CD4-positive, alpha-beta T cell treated with Interleukin-21 for 1 hour (primary cell): Measurements from ENCODE around the gene CRISPLD2.
A peak's percentile ranks its signal among the peaks of the same experiment; 100 is the strongest.

Experiments
- DNase-seq: peaks from one replicate; pipeline ENCODE4 v3.0.0-alpha.2; 2020

Gene CRISPLD2

DNA sequence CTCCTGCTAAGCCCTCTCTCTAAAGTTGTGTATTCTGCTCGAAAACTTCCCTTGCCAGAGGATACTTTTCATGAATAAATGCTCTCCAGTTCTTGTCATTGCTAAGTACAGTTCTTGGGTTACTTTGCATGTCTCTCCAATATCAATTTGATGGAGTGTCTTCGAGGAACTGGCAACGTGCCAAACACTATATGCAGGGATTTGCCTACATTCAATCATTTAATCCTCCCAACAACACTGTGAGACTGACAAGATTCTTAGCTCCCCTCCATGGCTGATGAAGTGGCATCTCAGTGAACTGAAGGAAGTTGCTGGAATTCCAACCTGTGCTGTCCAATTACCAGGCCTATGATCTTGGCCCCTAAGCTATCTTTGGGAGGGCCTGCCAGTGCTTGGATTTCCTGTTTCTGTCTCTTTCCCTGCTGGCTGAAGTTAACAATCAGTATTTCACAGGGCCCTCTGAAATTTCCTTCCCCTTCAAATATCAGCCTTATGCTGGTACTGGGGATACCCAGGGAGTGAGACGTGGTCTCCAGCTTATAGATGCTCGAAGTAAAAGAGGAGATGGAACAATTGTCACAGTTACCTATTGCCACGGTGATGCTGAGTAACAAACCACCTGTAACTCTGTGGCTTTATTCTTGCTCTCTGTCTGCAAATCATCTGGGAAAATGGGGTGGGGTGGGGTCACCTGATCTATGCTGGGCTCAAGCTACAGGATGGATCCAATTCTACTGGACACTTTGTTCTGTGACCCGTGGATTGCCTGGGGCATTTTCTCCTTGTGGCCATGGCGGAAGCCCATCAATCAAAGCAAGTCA is 19.4 kb upstream of the CRISPLD2 start:
- no peak for DNase-seq

DNA sequence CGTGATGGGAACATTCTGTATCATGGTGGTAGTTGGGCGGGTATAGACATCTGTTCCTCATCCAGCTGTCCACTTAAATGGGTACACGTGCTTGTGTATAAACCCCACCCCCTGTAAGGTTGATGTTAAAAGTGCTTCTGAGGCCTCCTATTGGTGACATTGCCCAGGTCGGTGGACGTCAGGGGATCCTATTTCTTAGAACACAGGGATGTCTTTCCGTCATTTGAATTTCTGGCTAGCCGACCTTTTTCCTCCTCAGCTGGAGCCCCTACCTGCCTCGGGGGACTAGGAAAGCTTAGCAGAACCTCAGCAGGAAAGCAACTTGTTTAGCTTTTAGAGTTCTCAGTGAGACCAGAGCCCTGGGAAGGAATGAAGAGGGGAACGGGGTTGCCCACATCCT is 16.6 kb upstream of the CRISPLD2 start:
- no peak for DNase-seq

DNA sequence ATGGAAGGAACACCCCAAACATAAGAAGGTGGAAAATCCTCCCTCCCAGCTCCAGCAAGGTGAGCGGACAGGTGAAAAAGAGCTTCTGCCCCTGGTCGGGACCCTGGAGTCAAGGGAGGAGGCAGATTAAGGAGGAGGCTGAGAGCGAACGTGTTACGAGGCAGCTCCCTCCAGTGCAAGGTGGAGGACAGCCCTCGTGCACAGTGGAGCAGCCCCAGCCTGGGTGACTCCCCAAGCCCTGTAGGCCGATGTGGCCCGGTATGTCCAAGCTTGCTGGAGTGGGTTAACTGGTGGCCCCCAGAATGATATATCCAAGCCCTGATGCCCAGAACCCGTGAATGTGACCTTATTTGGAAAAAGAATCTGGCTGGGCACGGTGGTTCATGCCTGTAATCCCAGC is 15.5 kb upstream of the CRISPLD2 start:
- DNase-seq = no peak

DNA sequence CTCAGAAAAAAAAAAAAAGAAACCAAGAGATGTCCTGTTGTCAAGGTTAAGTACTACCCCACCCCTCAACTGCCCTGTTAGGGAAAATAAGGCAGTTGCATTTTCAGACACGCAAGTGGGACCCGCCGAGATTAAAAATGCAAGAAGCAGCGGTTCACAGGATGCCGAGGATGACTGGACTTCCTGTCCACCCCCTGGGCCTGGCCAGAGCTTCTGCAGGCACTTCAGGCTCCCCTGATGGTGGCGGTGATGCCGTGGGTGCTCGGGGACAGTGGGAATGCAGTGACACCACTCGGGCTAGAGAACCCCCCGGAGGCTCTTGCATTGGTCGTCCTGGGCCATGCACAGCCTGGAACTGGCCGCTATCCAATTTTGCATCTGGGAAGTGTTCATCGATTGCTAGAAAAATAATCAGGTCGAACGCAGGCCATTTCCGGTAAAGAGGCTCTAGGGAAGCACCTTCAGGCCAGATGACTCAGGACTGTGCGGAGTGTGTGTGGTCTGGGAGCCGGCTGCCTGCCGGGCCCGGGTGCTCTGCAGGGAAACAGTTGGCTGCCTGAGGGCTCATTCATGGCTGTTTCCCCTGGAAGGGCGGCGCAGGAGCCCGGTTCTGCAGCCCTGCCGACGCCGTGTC is 13.4 kb upstream of the CRISPLD2 start:
- DNase-seq = peak; percentile 9

DNA sequence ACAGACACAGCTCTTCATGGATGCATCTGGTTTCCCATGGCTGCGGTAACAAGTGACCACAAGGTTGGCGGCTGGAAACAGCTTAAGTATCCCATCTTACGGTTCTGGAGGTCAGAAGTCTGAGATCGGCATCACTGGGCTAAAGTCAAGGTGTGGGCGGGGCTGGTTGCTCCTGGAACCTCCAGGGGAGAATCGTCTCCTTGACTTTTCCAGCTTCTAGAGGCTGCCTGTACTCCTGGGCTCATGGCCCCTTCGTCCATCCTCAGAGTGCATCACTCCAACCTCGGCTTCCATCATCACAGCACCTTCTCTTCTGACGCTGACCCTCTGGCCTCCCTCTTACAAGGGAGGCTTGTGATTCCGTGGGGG is 12.9 kb upstream of the CRISPLD2 start:
- DNase-seq = no peak

DNA sequence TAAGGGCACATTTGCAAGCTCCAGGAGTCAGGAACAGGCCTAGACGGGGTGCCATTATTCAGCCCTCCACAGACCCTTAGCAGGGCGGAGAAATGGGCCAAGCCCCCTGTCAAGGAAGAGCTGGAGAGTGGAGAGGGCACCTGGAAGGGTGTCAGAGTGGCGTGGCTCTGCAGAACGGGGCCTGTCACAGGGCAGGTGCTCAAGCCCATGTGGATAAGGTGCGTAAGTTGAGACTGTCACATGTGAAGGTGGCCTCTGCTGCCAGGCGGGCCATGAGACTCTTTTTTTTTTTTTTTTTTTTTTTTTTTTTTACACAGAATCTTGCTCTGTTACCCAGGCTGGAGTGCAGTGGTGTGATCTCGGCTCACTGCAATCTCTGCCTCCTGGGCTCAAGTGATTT is 12.0 kb upstream of the CRISPLD2 start:
- DNase-seq = no peak

DNA sequence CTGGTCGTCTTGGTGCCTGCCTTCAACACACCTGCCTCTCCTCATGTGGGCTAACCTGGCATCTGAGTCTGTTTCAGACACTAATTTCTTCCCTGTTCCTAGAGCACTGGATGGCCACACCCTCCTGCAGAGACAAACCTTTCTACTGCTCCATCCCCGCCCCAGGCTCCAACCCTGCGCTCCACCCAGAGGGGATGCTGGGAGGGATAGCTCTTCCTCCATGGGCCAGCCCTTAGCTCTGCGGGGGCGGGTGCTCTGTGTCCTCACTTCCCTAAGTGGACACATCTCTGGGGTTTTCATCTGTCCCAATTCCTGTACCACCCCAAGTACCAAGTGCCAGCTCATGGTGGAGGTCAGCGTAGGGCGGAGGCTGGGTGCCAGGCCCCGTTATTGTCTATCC is 11.0 kb upstream of the CRISPLD2 start:
- DNase-seq = no peak

DNA sequence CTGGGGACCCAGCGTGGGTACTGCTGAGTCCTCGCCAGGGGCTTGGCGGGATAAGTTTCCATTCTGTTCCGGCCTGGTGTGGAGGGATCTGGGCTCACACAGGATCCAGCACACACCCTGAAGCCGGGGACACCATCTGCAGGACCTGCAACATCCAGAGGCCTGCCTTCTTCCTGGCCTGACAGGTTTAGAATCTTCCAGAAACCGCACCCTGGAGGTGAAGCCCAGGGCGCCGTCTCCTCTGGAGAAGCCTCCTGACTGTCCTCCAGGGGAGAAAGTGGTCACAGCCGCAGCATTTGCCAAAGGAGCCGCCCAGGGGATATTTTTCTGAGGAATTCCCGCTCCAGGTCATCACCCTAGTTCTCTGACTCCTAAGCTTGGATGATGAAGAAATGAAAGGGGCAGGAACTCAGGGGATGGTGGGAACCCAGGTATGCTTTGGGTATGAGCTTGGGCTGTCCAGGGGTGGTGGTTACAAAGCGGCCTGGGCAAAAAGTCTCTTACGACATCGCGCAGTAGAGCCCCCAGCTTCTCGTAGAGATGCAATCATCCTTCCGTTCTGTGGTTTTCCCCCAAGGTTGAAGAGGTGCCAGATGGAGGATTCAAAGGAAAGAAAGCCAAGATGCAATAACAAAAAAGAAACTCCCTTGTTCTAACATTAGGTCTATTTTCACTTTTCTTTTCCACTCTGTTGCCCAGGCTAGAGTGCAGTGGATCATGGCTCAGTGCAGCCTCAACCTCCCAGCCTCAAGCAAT is 9.1 kb upstream of the CRISPLD2 start:
- DNase-seq = peak; percentile 34

DNA sequence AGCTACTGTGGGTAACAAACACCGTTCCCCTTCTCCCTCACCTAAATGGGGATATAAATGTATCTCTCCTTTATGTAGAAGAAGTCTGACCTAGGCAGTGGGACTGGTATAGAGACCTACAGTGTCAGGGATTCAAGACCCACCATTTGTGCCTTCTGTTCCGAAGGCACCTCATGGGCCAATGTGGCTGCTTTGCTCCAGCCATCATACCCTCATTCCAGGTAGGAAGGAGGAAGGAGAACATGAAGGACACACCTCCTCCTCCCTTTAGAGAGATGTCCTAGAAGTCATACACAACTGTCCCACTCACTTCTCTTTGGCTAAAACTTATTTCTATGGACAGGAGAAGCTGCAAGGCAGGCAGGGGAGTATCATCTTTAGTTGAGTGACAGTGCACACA is 8.3 kb upstream of the CRISPLD2 start:
- no peak for DNase-seq

DNA sequence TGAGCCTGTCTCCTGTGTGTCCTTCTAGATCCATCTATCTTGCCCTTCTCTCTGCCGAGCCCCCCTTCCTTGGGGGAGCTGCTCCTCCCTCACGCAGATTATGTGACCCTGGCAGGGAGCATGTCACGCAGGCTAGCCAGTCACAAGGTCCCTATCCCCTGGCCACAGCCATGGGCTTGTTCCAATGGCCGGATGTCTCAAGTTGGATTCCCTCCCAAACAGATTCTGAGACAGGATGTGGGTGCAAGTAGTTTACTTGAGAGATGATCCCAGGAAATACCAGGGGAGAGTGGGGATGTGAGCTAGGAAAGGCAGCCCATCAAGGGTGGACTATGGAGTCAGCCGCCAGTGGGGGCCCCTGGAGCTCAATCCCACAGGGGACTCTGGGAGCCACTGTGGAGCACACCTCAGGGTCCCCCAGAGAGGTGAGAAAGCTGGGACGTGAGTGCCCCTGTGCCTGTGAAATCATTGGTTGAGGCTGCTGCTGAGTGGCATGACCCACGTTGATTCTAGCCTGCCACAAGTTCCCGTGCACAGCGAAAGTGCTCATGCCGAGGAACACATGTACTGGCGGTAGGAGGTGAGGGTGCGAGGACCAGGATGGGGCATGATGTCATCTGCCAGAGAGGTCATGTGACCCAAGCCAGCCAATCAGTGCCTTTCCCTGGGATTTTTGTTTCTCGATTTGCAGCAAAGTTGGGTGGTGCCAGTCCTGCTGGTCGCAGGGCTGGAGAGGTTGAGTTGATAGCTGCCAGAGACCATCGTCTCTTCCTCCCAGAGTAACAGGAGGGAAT is 6.4 kb upstream of the CRISPLD2 start:
- no peak for DNase-seq

DNA sequence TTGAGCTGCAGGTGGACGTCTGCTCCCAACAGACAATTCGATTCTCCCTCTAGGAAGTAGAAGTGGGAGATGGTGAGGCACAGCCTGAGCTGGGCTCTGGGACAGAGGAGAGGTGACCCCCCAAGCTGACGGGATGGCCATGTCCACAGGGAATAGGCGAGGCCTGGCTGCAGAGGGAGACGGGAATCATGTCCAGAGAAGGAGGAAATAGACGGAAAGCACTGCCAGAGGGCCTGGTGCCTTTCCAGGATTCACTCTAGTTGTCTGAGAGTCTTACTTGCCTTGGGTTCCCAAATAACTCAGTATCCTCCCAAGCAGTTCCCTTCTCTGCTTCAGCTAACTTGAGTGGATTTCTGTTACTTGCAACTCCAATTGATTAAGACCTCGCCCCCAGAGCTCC is 4.3 kb upstream of the CRISPLD2 start:
- no peak for DNase-seq

DNA sequence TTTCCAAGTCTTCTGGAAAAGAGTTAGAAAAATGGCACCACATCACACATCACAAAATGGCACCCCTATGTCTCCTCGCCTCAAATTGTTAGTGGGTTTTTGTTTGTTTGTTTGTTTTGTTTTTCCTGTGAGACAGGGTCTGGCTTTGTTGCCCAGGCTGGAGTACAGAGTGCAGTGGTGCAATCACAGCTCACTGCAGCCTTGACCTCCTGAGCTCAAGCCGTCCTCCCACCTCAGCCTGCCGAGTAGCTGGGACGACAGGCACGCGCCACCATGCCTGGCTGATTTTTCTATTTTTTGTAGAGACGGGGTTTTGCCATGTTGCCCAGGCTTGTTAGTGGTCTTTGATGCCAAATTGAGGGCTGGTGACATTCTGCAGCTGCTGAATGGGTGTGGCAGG is 3.8 kb upstream of the CRISPLD2 start:
- no peak for DNase-seq

DNA sequence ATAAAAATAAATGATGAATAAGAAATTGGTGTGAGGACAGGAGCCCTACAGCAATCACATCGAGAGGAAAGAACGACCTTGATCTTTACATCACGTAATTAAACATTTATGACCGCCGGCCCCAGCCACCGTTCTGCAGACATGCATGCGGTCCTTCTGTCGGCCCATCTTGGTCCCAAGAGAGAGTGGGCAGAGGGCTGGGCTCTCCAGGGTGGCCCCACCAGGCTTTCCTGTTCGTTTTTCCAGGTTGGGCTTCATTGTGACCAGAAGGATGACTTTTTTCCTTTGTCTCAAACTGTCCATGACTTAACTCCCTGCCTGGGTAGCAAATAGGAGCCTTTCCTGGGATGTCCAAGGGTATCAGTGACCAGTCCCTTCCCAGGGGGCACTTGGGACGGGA is 3.3 kb upstream of the CRISPLD2 start:
- DNase-seq = no peak

DNA sequence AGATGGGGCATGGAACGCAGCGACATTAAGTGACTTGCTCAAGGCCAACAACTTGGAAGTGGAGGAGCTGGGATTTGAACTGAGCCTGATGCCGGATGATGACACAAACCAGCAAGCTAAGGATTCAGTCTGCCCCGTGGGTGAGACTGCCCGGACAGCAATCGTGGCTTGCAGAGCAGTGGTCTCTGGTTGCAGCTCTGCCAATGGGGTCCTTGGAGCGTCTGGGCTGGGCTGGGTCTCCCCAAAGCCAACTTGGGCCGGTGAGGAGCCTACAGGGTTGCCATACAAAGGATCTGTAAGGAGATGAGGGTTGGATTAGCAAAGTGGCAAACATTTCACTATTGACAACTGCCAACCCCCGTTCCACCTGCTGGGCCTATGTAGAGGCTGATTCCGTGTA is 2.6 kb upstream of the CRISPLD2 start:
- DNase-seq = no peak

DNA sequence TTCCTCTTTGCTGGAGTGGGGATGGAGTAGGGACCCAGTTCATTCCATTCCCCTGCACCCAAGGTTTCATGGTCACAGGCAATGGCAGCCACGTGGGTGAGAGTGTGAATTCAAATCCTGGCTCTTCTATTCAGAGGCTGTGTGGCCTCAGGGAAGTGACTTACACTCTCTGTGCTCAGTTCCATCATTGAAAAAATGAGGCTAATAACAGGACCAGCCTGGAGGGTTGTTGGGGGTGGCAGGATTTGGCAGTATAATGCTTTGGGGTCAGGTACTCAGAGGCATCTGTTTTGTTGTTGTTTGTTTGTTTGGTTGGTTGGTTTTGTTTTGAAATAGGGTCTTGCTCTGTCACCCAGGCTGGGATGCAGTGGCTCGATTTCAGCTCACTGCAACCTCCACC is 2.2 kb upstream of the CRISPLD2 start:
- DNase-seq = no peak

DNA sequence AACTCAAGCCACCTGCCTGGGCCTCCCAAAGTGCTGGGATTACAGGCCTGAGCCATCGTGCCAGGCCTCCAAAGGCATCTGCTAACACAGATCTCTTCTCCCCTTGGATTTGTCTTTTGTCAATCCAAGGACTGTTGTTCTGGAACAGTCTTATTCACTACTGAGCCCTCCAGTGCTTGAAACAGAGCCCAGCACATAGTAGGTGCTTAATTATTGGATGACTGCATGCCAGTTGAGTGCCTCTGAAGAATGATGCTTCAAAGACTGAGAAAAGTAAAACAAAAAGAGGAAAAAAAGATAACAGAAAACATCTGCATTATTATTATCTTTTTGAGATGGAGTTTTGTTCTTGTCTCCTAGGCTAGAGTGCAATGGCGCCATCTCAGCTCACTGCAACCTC is 1.7 kb upstream of the CRISPLD2 start:
- DNase-seq = no peak

DNA sequence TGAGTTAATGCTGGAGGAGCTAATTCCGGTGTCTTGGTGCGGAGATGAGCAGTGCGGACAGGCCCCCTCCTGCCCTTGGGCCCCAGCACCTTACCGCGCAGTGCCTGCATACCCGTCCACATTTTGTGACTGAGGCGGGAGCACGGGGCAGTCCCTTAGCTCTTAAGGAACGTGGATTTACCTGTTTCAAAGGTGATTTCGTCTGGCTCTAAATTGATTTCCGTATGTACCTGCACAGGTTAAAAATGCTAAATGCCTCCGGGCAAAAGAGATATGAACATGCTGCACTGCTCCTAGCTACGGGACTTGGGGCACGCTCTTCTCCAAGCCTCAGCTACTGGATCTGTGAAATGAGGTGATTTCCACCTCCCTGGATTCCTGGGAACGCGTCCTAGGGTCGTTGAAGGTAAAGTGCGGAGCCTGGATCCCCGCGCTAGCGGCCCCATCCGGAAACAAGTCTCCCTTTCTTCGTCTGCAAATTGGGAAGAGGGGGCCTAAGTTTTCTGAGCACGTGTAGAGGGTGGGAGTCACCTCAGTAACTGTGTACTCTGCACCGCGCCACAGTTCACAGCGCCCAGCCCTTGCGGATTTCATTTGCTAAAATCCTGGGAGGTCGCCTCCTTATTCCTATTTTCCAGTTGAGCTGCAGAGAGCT is 669 bp upstream of the CRISPLD2 start:
- no peak for DNase-seq

DNA sequence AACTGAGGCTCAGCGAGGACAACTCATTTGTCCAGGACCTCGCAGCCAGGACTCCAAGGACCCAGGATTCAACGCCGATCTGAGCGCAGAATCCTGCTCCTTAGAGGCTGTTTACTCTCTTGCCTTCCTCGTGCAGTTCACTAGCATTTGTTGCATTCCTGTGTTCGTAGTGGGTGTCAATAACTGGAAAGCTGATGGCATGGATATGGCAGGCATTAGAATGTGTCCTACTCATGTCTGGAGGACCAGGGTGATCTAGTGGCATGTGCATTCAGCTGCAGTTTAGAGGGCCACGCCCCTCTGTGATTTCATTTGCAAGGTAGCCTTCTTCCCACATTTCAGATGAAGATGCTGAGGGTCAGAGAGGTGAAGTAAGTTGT is 510 bp downstream of the CRISPLD2 start:
- DNase-seq = no peak

DNA sequence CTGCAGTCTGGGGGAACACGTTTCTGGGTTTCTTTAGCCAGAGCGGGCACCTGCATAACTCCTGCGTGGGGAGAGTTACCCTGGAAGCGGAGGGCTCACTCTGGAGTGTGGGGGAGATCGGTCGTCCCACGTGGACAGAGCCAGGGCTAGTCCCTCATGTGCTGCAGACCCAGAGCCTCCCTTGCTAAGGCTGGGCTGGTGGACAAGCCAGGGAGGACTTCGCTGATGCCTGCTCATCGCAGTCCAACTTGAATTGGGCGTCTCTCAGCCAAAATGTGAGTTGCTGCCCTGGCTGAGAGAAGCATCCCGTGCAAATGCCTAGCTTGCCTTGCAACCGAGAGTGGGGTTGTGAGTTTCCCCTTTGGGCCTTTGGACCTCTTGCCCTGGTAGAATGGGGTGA is 986 bp downstream of the CRISPLD2 start:
- no peak for DNase-seq

DNA sequence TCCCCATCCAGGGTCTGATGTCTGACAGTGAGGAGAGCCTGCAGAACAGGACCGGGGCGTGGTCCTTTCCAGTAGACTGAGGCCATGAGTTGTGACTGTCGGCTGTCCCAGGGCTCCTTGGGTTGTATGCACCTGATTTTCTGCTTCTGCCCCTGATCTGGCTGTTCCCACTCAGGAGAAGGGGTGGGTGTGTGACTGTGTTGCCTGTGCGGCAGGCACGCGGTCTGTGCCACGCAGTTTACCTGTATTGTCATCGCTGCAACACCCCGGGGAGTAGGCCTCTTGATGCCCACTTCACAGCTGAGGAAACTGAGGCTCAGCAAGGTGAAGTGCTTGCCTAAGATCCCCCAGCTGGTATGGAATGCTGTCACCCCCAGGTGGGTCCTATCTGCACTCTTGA is 1.4 kb downstream of the CRISPLD2 start:
- no peak for DNase-seq

DNA sequence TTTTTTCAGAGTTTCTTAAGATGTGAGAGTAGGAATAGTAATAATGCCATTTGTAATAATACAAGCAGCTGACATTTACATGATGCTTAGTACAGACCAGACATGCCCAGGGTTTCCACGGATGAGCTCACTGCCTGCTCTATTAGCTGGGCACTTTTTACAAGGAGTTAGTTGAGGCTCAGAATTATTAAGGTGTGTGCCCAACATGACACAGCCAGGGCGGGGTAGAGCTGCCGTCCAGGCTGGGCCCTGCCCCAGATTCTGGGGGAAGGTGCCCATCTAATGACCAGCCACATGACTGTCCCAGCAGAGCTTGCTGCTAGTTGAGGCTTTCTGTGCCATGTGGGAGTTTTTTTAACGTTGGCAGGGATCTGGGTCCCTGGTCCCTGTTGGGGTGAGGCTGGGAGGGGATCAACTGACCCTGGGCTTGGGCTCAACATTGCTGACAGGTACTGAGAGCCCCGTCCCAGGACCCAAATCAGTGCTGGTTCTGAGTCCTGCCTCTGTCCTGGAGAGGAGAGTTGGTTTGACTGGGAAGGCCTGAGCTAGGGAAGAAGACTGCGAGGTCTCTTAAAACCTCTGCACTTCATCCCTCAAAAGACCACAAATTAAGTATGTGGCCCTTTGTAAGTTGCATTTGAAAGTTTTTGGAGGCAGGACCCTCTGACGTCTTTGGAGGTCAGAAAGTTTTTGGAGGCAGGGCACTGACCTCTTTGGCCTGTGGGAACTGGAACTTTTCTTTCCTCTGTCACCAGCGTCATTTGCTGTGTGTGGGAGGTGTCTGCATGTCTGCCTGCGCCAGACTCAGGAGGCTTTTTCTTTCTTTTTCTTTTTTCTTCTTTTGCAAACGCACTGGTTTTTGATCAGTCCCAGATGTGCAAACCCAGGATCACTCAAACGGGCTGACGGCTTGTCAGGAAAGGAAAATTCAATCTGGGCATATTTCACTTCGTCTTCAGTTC is 2.2 kb downstream of the CRISPLD2 start:
- DNase-seq = no peak

DNA sequence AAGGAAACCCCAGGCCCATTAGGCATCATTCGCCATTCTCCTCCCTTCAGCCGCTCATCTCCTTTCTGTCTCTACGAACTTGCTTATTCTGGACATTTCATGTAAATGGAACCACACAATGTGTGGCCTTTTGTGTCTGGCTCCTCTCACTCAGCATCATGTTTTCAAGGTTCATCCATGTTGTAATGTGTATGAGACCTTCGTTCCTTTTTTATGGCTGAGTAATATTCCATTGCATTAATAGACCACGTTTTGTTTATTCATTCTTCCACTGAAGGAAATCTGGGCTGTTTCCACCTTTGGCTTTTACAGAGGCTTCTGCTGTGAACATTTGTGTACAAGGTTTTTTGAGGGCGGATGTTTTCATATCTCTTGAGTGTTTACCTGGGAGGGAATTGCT is 3.2 kb downstream of the CRISPLD2 start:
- no peak for DNase-seq
